GM18507 (cell line): ENCODE data around the gene ITPR2.
"Not testable (repeated sequence)": the region's sequence is repeated elsewhere in the genome, so short reads cannot be mapped to it uniquely, and the experiment has no call there.

Experiments used
- DNase-seq: peaks from one replicate; pipeline ENCODE4 v3.0.0; 2011; ENCODE audit warnings: low read depth; ENCODE audit not compliant: insufficient read length; ENCODE audit errors: extremely low spot score
- FAIRE-seq: peaks from 2 replicates; lab custom pipeline; 2011; peaks lifted over from hg19 to GRCh38; lab: Jason Lieb, UNC

The ITPR2 gene

GRCh38 chr12:26319511-26319910 is 513.5 kb downstream of the ITPR2 start:
- FAIRE-seq: no peak
- no peak for DNase-seq

- DNase-seq (peak; percentile 32), FAIRE-seq (peak; percentile 49)
Observed at GRCh38 chr12:26318661-26319068, 514.3 kb downstream of the ITPR2 start.

GRCh38 chr12:26317942-26318575 is 514.9 kb downstream of the ITPR2 start:
- DNase-seq (no peak), FAIRE-seq (peak; percentile 38)

- not testable (repeated sequence) for FAIRE-seq, DNase-seq
Observed at GRCh38 chr12:26314103-26314502, 518.9 kb downstream of the ITPR2 start.

- not testable (repeated sequence) for FAIRE-seq, DNase-seq
Observed at GRCh38 chr12:26310489-26310888, 522.5 kb downstream of the ITPR2 start.

- no peak for FAIRE-seq
- no peak for DNase-seq
Observed at GRCh38 chr12:26309634-26310033, 523.4 kb downstream of the ITPR2 start.

GRCh38 chr12:26304273-26304672 is 528.7 kb downstream of the ITPR2 start:
- DNase-seq (no peak), FAIRE-seq (peak; percentile 42)

- FAIRE-seq: peak; percentile 38
Observed at GRCh38 chr12:26303418-26303817, 529.6 kb downstream of the ITPR2 start.

GRCh38 chr12:26302776-26303175 is 530.2 kb downstream of the ITPR2 start:
- FAIRE-seq: no peak
- DNase-seq: no peak

More at GRCh38 chr12:26303418-26303817, 529.6 kb downstream of the ITPR2 start:
- no peak for DNase-seq

GRCh38 chr12:26299751-26300150 is 533.2 kb downstream of the ITPR2 start:
- FAIRE-seq (peak; percentile 5), DNase-seq (no peak)

- FAIRE-seq (peak; percentile 97), DNase-seq (peak; percentile 68)
Observed at GRCh38 chr12:26298785-26299621, 534.0 kb downstream of the ITPR2 start.

GRCh38 chr12:26297396-26298070 is 535.5 kb downstream of the ITPR2 start:
- FAIRE-seq (no peak), DNase-seq (no peak)

- no peak for DNase-seq
- no peak for FAIRE-seq
Observed at GRCh38 chr12:26295001-26295400, 538.0 kb downstream of the ITPR2 start.

GRCh38 chr12:26293612-26294011 is 539.4 kb downstream of the ITPR2 start:
- DNase-seq (no peak), FAIRE-seq (no peak)

GRCh38 chr12:26292596-26292995 is 540.4 kb downstream of the ITPR2 start:
- DNase-seq: no peak
- FAIRE-seq: no peak

- no peak for FAIRE-seq
- DNase-seq: no peak
Observed at GRCh38 chr12:26290565-26290964, 542.4 kb downstream of the ITPR2 start.

- no peak for FAIRE-seq
- no peak for DNase-seq
Observed at GRCh38 chr12:26287671-26288381, 545.2 kb downstream of the ITPR2 start.
